C4-2B (cell line): Measurements from ENCODE around the gene TMEM234.

Experiments
- H3K27ac ChIP-seq: fragments of 450-650 bp; 2 replicates; pipeline ENCODE4 v1.5.1; 2017
- ZFX ChIP-seq: fragments of 450-650 bp; IDR thresholded peaks from 2 replicates; pipeline ENCODE4 v1.6.1; 2017
- TF ChIP-seq, protein P1 (sequence below): fragments of 450-650 bp; conservative IDR thresholded peaks from 2 replicates; pipeline ENCODE4 v1.5.1; 2017; ENCODE audit warnings: mild to moderate bottlenecking

Gene TMEM234

GRCh38 chr1:32204943-32205361, 17.2 kb downstream of the TMEM234 start:
- peak overlapping the region; percentile 74 for H3K27ac ChIP-seq

DNA sequence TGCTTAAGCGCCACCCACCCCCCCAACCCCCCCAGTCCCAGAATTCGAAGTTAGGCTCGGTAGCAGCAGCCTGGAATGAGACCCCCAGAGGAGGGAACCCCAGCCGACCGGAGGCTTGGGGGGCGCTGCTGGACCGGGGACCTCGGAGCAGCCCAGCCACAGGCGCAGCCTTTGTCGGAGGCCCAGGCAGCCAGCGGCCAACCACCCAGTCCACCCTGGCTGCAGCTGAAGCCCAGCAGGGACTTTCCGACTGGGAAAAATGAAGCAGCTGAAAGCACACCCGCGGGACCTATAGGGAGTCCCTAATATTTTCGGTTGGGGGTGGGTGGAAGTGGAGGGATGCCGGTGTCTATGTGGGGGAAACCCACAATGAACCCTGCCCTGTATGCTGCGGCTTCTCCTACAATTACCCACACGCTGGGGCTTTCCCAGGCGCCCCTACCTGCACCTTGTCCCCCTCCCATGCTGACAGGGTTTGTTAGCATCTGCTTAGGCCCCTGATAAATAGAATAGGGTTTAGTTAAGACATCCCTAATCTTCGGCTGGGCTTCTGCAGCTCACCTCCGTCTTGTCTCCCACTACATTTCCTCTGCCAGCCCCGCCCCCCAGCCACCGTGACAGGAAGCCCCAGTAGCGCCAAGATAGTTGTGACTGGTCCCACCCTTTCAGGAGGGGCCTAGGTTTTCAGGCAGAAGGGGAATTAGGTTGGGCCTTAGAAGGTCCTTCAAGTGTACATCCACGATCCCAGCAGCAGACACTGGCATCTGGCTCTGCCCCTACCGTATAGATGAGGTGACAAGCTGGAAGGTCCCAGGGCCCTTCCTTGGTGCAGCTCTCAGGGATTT, 20.9 kb downstream of the TMEM234 start:
- no peak for TF ChIP-seq ZFX
- TF ChIP-seq, protein P1, sequence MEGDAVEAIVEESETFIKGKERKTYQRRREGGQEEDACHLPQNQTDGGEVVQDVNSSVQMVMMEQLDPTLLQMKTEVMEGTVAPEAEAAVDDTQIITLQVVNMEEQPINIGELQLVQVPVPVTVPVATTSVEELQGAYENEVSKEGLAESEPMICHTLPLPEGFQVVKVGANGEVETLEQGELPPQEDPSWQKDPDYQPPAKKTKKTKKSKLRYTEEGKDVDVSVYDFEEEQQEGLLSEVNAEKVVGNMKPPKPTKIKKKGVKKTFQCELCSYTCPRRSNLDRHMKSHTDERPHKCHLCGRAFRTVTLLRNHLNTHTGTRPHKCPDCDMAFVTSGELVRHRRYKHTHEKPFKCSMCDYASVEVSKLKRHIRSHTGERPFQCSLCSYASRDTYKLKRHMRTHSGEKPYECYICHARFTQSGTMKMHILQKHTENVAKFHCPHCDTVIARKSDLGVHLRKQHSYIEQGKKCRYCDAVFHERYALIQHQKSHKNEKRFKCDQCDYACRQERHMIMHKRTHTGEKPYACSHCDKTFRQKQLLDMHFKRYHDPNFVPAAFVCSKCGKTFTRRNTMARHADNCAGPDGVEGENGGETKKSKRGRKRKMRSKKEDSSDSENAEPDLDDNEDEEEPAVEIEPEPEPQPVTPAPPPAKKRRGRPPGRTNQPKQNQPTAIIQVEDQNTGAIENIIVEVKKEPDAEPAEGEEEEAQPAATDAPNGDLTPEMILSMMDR, result no peak
- peak overlapping the region; percentile 64 for H3K27ac ChIP-seq

More at GRCh38 chr1:32204943-32205361, 17.2 kb downstream of the TMEM234 start:
- TF ChIP-seq, protein P1, result no peak
- TF ChIP-seq ZFX, result no peak

GRCh38 chr1:32200226-32201010, 21.7 kb downstream of the TMEM234 start, which contains the start of gene CCDC28B:
CCDC28B (plus strand) TSS chr1:32200595; CDS start chr1:32201936, 1,341 bp downstream.
- H3K27ac ChIP-seq, result peak within 1 kb of the TSS; percentile 64
- TF ChIP-seq ZFX, result no peak
- TF ChIP-seq, protein P1, result no peak

- peak overlapping the region; percentile 64 for H3K27ac ChIP-seq
- TF ChIP-seq ZFX, result no peak
- TF ChIP-seq, protein P1, result no peak
Observed at GRCh38 chr1:32199717-32200072, 22.5 kb downstream of the TMEM234 start.

- TF ChIP-seq, protein P1, result no peak
- no peak for TF ChIP-seq ZFX
- peak overlapping the region; percentile 64 for H3K27ac ChIP-seq
Observed at GRCh38 chr1:32199043-32199716, 23.0 kb downstream of the TMEM234 start.

DNA sequence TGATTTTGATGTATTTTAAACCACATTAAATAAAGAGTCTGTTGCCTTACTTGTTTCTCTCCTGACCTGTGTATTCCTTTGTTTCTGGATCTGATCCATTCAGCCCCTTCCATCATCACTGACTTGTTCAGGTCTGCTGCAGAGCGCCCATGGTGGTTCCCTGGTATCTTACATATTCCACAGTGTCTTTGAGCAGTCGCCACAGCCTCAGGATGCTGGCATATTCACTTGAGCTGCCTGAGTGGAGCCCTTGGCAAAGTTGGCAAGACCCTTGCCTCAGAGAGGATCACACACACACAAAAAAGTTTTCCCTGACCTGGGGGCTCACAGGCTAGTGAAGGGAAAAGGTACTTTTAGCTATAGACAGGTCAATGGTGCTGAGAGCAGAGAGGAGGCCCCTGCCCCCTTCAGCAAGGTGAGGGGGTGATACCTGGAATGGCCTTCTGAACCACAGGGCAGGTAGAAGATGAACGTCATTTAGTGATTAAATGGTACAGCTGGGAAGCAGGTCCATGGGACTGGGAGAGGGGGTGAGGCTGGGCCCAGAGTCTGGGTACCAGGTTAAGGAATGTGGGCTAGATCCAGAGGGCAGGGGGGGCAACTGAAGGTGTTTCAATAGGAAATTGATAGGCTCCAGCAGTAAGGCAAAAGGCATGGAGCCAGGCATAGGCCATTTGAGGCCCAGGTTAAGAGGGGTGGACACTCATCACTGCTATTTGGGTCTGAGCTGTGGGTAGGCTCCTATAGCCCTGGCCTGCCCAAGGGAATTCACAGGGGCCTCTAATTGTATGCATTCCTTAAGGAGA, 23.7 kb downstream of the TMEM234 start:
- no peak for TF ChIP-seq ZFX
- TF ChIP-seq, protein P1, result no peak
- H3K27ac ChIP-seq, result no peak overlapping the region
